Forelimb muscle (tissue), 1 donor: ENCODE data around the gene EGR2. TPM values are rescaled to one million over a fixed set of nuclear protein-coding genes. Genes with fewer than 3 reads are reported as not detected.

Experiments
- DNase-seq: peaks from one replicate; pipeline ENCODE4 v3.0.0-alpha.2; 2013; ENCODE audit warnings: low read depth
- polyA plus RNA-seq: library from polyadenylated mRNA; unstranded; fragments of 120-200 nt; gene quantifications from one replicate; pipeline ENCODE4 v1.2.1, GENCODE V29; 2013; ENCODE audit not compliant: insufficient read length

Gene EGR2
- polyA plus RNA-seq, result 2.5 TPM

- peak; percentile 92 for DNase-seq
Observed at GRCh38 chr10:62816331-62817120, at the start of gene EGR2. EGR2 (minus strand) TSS chr10:62816366; CDS start chr10:62816029, 337 bp downstream.

DNA sequence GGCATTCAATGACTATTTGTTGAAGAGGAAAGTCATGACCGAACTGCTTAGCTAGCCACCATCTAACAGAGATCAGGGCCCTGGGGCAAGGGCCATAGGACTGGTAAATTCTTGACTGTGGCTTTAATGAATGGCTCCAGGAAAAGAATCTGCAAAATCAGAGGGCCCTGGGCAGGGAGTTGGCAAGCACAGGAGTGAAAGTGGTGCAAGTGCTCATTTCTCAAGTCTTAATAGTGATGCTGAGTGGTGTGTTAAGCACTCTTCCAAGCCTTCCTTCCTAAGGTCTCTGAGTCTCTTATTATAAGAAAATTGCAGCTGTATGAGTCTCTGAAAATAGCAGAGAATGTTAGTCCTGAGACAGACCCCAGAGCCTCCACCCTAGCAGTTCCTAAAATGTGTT, 46.3 kb upstream of the EGR2 start:
- no peak for DNase-seq

DNA sequence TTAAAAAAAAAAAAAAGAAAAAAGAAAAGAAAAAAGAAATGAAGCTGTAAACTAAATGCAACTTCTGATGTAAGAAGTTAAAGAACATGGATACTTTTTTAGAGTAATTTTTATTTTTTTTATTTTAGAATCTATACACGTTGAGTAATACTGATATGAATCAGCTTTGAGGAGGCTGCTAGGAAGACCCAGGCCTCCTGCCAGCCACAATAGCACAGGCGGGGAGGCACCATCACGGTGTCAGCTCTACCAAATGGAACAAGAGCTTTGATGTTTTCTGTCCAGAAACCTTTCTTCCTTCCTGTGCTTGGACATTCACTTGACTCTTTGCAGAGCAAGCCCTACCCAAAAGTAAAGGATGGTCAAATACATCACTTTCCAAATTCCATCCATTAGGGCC, 45.3 kb upstream of the EGR2 start:
- DNase-seq, result no peak

DNA sequence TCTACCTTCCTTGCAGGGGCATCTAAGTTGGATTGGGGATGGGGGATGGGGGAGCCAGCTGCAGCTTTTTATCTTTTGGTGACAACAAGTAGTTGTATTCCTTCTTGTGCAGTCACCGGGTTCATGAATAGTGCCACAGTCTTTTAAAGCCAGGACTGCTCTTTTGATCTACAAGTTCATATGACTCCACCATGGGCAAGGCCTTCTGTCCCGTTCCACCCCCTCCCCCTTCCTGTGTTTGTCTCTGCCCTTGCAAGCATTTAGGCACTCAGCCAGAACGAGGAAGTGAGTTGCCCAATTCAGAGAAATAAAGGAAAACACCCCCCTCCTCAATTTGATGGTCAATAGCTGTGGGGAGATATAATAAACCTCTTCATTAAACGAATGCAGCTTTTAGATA, 44.8 kb upstream of the EGR2 start:
- DNase-seq, result no peak

DNA sequence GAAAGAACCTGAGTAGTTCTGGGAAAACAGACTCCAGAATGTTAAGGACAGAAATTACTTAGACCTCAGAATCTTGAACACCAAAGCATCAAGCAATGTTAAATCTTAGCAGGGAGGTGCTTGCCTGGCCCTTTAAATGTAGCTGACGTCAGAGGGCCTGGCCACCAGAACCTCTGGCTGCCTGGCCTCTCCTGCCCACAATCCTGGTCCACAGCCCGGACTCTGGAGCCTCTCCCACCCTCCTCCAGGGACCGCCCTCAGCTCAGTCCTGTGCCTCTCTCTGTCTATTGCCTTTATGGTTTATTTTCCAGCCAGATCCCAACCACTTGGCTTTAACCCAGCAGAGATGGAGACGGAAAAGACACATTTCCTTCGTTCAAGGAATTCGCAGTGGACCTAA, 42.2 kb upstream of the EGR2 start:
- DNase-seq, result no peak

GRCh38 chr10:62856021-62856420, 39.9 kb upstream of the EGR2 start:
- no peak for DNase-seq

- DNase-seq, result no peak
Observed at GRCh38 chr10:62853710-62854109, 37.5 kb upstream of the EGR2 start.

- no peak for DNase-seq
Observed at GRCh38 chr10:62852961-62853702, 37.0 kb upstream of the EGR2 start.

DNA sequence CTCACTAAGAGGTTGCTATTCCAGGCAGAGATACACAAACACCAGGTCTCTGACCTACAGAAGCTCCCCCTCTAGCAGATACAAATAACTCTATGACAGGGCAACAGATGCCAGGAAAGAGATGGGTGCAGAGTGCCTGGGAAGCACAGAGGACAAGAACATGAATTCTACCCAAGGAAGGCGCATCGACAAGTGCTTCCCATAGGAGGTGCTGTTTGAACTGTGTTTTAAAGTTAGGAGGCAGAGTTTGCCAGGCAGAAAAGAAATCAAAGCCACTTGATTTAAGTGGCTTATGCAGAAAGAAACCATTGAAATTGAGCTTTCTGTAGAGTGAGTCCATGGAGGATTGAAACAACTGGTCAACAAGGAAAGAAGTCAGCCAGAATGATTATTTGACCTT, 35.3 kb upstream of the EGR2 start:
- no peak for DNase-seq

DNA sequence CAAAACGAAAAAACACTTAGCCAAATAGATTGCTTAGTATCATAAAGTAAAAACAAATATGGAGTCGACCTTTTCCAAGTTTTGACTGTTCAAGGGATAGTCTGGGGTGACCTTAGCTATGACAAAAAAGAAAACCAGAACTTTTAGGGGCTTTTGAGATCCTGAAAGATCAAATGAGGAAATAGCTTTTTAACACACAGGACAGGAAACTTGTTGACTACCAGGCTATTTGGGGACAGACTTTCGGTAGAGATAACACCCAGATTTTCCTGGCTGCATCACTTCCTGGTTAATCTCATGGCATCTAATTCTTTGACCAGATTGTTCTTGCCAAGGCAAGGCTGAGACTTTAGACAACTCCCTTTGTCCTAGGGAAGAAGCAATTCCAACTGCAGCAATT, 34.5 kb upstream of the EGR2 start:
- no peak for DNase-seq

- no peak for DNase-seq
Observed at GRCh38 chr10:62847433-62847832, 31.3 kb upstream of the EGR2 start.

GRCh38 chr10:62844280-62845011, 28.3 kb upstream of the EGR2 start:
- DNase-seq, result no peak

DNA sequence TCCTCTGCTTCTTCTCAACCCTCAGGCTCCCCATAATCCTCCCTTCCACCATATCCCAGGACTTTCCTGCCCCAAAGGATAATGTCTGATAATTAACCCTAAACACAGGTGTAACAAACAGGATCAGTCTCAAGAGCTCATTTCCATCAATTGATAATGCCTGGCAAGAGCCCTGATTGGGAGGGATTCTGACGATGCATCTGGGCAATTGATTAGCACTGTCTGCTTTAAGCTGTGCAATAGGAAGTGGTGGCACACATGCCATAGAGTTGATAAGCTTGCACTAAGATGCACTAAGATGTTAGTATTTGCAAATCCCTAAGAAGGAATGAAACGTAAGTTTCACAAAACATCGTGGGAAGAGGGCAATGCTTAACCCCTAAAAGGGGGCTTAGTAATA, 27.4 kb upstream of the EGR2 start:
- DNase-seq, result no peak

- DNase-seq, result no peak
Observed at GRCh38 chr10:62842983-62843382, 26.8 kb upstream of the EGR2 start.

- DNase-seq, result no peak
Observed at GRCh38 chr10:62839590-62839989, 23.4 kb upstream of the EGR2 start.

- DNase-seq, result no peak
Observed at GRCh38 chr10:62831346-62831745, 15.2 kb upstream of the EGR2 start.

DNA sequence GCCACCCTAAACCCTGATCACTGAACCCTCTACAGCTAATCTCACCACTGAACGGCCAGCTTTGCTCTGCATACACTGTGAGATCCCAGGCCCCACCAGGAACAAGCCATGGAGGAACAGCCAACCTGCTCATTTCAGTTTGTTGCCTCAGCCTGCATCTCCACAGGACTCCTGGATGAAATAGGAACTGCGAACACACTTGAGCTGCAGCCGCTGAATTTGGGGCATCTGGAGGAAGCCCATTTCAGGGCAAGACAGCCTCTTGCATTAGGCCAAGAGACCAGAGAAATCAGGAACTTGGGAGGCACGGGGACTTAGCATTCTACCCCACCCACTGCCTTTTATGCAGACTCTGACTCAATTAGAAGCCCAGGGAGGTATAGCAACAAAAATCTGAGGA, 14.5 kb upstream of the EGR2 start:
- DNase-seq, result no peak

DNA sequence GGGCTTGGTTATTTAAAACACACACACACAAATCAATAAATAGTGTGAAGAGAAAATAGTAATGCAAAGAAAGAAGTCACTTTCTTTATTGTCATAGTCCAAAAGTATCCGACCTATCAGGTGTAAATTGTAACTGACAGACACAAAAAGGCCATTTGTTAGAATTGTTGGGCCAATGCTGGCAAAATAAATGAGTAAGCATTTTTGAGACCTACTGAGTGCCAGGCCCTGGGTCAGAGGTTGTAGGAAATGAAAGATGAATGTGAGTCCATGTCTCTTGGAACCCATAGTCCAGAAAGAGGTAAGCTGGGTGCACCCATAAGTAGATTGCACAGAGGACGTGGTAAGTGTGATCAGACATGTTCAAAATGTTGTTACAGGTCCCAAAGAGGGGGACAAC, 13.5 kb upstream of the EGR2 start:
- no peak for DNase-seq

- no peak for DNase-seq
Observed at GRCh38 chr10:62826273-62826672, 10.1 kb upstream of the EGR2 start.

GRCh38 chr10:62820586-62820985, 4.4 kb upstream of the EGR2 start:
- DNase-seq, result no peak

DNA sequence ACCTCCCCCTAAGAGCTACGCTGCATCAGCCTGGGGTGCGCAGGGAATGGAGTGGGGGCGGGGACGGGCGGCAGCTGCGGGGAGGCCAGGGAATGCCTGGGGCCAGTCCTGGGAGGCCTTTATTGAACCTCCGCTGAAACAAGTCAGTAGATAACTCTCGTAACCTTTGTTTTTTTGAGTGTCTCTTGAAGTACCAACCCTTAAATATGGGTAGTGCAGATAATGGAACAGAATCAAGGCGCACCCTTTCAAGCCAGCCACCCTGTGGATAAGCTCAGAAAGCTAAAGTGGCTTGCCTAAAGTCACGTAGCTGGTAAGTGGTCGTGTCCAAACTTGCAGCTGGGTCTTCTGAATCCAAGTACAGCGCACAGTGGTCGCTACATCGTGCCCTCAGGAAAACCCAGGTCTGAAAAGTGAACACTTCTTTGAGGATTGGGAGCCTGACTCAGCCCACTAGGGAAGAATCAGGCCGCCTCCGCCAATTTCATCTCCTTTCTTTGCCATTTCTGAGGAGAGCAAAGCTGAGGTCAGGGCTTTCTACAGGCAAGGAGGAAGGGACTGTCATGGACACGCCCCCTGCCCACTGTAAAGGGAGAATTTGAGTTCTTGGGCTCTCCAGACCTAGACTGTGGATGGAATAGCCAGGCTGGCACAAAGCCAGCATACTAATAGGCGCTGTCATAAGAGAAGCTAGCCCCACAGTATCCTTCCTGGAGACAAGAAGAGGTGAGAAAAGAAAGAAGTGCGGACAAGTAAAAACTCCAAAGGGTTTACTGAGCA, 3.2 kb upstream of the EGR2 start:
- DNase-seq, result no peak
